Upper lobe of left lung (tissue), 6 donors: ENCODE data around the gene TSPEAR. TPM values are rescaled to one million over a fixed set of nuclear protein-coding genes. Genes with fewer than 3 reads are reported as not detected.
A peak's percentile ranks its signal among the peaks of the same experiment; 100 is the strongest.
"Not testable (repeated sequence)": the region's sequence is repeated elsewhere in the genome, so short reads cannot be mapped to it uniquely, and the experiment has no call there.

Experiments used
- ATAC-seq, 2 donors: fragments of 200-7000 bp; cut with Tn5 transposase; one replicate each; pipeline ENCODE4 v1.9.1; 2022; ENCODE audit warnings: mild to moderate bottlenecking in 2 of 2, moderate library complexity in 2 of 2; ENCODE audit not compliant: low FRiP score in 2 of 2
- DNase-seq, 2 donors: peaks; one replicate each; pipeline ENCODE4 v3.0.0-alpha.2; 2019 to 2020
- H3K27ac ChIP-seq, 4 donors: fragments of 200-600 bp; sonication (generic); one replicate each; pipeline ENCODE4 v1.5.1; 2016 to 2019
- H3K27me3 ChIP-seq, 4 donors: fragments of 200-600 bp; sonication (generic); one replicate each; pipeline ENCODE4 v1.5.1; 2017 to 2019
- H3K36me3 ChIP-seq, 4 donors: fragments of 200-600 bp; sonication (generic); one replicate each; pipeline ENCODE4 v1.5.1; 2016 to 2019
- H3K4me1 ChIP-seq, 4 donors: fragments of 200-600 bp; sonication (generic); one replicate each; pipeline ENCODE4 v1.5.1; 2018 to 2019
- H3K4me3 ChIP-seq, 4 donors: fragments of 200-600 bp; sonication (generic); one replicate each; pipeline ENCODE4 v1.5.1; 2017 to 2019; ENCODE audit warnings: mild to moderate bottlenecking in 2 of 4, moderate library complexity in 1 of 4
- H3K9me3 ChIP-seq, 4 donors: fragments of 200-600 bp; sonication (generic); one replicate each; pipeline ENCODE4 v1.5.1; 2018 to 2019
- EP300 ChIP-seq, 4 donors: sonication (generic); formaldehyde crosslinking; IDR thresholded peaks; one replicate each; pipeline ENCODE4 v1.5.1; 2017; ENCODE audit warnings: antibody characterized with exemption in 4 of 4, control low read depth in 2 of 4
- POLR2A ChIP-seq, 4 donors: fragments of 450-650 bp; IDR thresholded peaks; one replicate each; pipeline ENCODE4 v1.5.1; 2016 to 2017; ENCODE audit warnings: antibody characterized with exemption in 4 of 4, mild to moderate bottlenecking in 2 of 4
- POLR2AphosphoS5 ChIP-seq, 2 donors: sonication (generic); formaldehyde crosslinking; IDR thresholded peaks; one replicate each; pipeline ENCODE4 v1.5.1; 2017; ENCODE audit warnings: antibody characterized with exemption in 2 of 2
- WGBS, 2 donors: methylation state at CpG; one replicate each; pipeline ENCODE4 v1.1.5; 2017 to 2018; 5-methylcytosine and 5-hydroxymethylcytosine counted together
- total RNA-seq, 6 donors: library from RNA; depleted of rRNA in 4 of 6; stranded (reverse); fragments of >200 nt in 4 of 6; gene quantifications; one replicate each; pipeline versions ENCODE4 v1.1.0 to v1.2.1, GENCODE V29; 2016 to 2021
- TF ChIP-seq, protein P1 (sequence below), 6 experiments: fragments of 450-650 bp in 4 of 6; fragments of 200-600 bp in 2 of 6; sonication (generic) in 2 of 6; IDR thresholded peaks; one replicate each; pipeline ENCODE4 v1.5.1; 2016 to 2019; ENCODE audit warnings: antibody characterized with exemption in 6 of 6
- donor health status: DM: no; HTN: no; CAD: no; lungs with moderate emphysema.
- donor health status: DM: no; HTN: yes; CAD: no; lungs with severe emphysema.

TSPEAR gene
- total RNA-seq, 6 donors from 2014 or later: 0.14 to 0.17 TPM; not detected in 4

DNA sequence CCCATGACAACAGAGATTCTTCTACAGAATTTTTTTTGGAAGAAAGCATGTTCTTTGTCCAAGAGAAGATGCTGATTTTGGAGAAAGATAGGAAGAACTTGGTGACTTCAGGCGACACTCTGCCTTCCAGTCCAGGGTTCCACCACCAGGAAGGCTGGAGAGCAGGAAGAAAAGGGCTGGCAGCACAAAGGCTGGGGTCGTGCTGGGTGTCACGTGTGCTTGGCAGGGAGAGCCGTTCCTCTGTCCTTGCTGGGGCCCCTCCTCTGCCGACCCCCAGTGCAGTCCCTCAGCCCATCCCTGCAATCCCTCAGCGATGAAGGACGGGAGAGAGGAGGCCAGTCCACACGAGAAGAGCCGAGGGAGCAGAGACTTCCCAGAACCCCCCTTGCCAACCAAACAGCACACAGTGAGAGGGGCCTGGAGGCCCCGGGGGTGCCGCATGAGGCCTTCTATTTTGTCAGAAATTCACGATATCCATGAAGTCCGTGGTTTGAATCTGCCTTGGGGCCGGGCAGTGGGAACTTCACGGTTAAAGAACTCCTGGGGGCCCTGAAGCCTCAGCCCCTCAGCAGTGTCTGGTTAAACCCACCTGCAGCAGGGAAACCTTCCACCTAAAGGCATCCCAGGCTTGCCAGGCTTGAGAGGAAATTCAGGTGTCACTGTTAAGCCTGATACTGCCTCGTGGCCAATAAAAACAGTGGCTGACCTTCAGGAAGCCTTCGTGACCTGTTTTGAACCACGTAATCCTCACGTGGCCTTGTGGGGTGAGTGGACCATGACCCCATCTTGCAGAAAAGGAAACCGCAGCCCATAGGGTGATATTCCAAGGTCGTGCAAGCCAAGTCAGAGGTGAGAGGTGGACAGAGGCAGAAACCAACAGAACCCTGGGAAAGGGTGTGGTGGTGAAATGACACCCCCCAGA, 11.0 kb downstream of the TSPEAR start:
- no peaks in the 10 kb centered on the region for H3K9me3 ChIP-seq
- DNase-seq (no peak), ATAC-seq (no peak)
- TF ChIP-seq, protein P1, sequence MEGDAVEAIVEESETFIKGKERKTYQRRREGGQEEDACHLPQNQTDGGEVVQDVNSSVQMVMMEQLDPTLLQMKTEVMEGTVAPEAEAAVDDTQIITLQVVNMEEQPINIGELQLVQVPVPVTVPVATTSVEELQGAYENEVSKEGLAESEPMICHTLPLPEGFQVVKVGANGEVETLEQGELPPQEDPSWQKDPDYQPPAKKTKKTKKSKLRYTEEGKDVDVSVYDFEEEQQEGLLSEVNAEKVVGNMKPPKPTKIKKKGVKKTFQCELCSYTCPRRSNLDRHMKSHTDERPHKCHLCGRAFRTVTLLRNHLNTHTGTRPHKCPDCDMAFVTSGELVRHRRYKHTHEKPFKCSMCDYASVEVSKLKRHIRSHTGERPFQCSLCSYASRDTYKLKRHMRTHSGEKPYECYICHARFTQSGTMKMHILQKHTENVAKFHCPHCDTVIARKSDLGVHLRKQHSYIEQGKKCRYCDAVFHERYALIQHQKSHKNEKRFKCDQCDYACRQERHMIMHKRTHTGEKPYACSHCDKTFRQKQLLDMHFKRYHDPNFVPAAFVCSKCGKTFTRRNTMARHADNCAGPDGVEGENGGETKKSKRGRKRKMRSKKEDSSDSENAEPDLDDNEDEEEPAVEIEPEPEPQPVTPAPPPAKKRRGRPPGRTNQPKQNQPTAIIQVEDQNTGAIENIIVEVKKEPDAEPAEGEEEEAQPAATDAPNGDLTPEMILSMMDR (IDR thresholded peaks at IDR 0.05): no peak
- peaks cover 0 to 14% (median 2%) of the 10 kb centered on the region in 4 donors for H3K27me3 ChIP-seq
- no peak overlapping the region for H3K27ac ChIP-seq
- WGBS, 2 donors: 58 to 68% methylated on average over 15 to 21 of the region's 21 CpGs
- H3K36me3 ChIP-seq: no peaks in the 10 kb centered on the region
- no peak overlapping the region for H3K4me3 ChIP-seq
- no peaks in the 10 kb centered on the region for H3K4me1 ChIP-seq

- no peak overlapping the region for H3K27ac ChIP-seq
- no peaks in the 10 kb centered on the region for H3K9me3 ChIP-seq
- H3K27me3 ChIP-seq: peaks cover 0 to 14% (median 2%) of the 10 kb centered on the region in 4 donors
- no peak overlapping the region for H3K4me3 ChIP-seq
- TF ChIP-seq, protein P1 (IDR thresholded peaks at IDR 0.05): no peak
- no peak for TF ChIP-seq EP300 (IDR thresholded peaks at IDR 0.05)
- no peak for TF ChIP-seq POLR2AphosphoS5 (IDR thresholded peaks at IDR 0.05)
- no peak for TF ChIP-seq POLR2A (IDR thresholded peaks at IDR 0.05)
- no peaks in the 10 kb centered on the region for H3K4me1 ChIP-seq
- no peak for ATAC-seq
- 66 to 68% methylated on average over 17 of the region's 17 CpGs for whole genome bisulfite sequencing, 2 donors
- H3K36me3 ChIP-seq: no peaks in the 10 kb centered on the region
- DNase-seq: peak in 1 of 2 donors; percentile 50
Observed at GRCh38 chr21:44699502-44700001, 11.8 kb downstream of the TSPEAR start.

DNA sequence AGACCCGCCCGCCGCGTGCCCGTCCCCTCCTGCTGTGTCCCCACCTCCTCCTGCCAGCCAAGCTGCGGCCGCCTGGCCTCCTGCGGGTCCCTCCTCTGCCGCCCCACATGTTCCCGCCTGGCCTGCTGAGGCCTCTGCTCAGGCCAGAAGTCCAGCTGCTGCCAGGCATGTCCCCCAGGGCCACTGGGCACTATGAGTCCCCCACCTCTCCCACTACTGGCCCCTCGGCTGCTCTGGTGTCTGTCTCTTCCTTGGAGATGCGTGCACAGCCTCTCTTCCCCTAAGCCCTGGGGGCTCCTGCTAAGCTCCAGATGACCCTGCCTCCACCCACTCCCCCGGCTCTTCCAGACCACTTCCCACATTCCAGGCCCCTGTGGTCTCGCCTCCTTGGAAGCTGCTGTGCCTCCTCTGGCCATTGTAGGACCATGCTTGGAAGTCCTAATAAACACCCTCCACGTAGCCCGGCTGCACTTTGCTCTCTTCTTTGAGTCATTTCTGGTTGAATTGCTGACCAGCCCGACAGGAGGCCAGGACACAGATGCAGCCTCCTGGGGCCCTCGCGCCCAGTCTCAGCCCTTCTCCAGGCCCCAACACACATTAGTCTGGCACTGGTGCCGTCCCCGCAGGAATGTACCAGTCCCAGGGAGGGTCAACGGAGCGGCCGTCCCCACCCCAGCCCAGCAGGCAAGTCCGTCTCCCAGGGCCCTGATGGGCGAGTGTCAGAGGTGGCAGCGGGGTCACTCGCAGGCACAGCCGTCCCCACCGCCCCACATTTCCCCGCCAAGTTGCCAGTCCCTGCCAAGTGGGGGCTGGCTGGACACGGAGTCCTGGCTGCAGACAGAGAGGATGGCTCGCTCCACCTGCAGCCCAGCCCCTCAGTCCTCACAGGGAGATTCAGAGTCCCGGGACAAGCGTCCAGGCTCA, 13.3 kb downstream of the TSPEAR start:
- peaks cover 0 to 10% (median 6%) of the 10 kb centered on the region in 4 donors for H3K9me3 ChIP-seq
- 37 to 50% methylated on average over 10 to 35 of the region's 35 CpGs for WGBS, 2 donors
- no peaks in the 10 kb centered on the region for H3K36me3 ChIP-seq
- H3K4me1 ChIP-seq: no peaks in the 10 kb centered on the region
- TF ChIP-seq EP300 (IDR thresholded peaks at IDR 0.05): no peak
- TF ChIP-seq POLR2AphosphoS5 (IDR thresholded peaks at IDR 0.05): no peak
- no peak for TF ChIP-seq POLR2A (IDR thresholded peaks at IDR 0.05)
- TF ChIP-seq, protein P1 (IDR thresholded peaks at IDR 0.05): no peak
- H3K27ac ChIP-seq: no peak overlapping the region
- peaks cover 0 to 2% (median under 1%) of the 10 kb centered on the region in 4 donors for H3K27me3 ChIP-seq
- peak in 1 of 2 donors; percentile 80 for DNase-seq
- ATAC-seq: no peak
- H3K4me3 ChIP-seq: no peak overlapping the region

GRCh38 chr21:44697172-44697810, 14.1 kb downstream of the TSPEAR start, which contains the start of gene KRTAP10-12:
Gene KRTAP10-12, plus strand, starts transcription at chr21:44697172. Its CDS starts 30 bp downstream, at chr21:44697202.
- not testable (repeated sequence) for H3K36me3 ChIP-seq, H3K4me3 ChIP-seq, H3K4me1 ChIP-seq, ATAC-seq, H3K27ac ChIP-seq, H3K27me3 ChIP-seq
- 42 to 54% methylated on average over 7 to 10 of the region's 21 CpGs for WGBS, 2 donors
- peaks cover 0 to 15% (median 12%) of the 10 kb centered on the region in 4 donors for H3K9me3 ChIP-seq
- DNase-seq: peak in 1 of 2 donors; percentile 50
